Activated CD4-positive, alpha-beta T cell treated with anti-CD3 and anti-CD28 coated beads, Interleukin-2, amount 10 ng/mL, durations not matched to agents 24 days and 14 days (primary cell): ENCODE measurements around the gene PLCB1. TPM values are rescaled to one million over a fixed set of nuclear protein-coding genes. Genes with fewer than 3 reads are reported as not detected.

Source experiments
- DNase-seq: peaks from one replicate; pipeline ENCODE4 v3.0.0; 2022
- H3K27ac Mint-ChIP-seq: one replicate; pipeline ENCODE4 v1.8.0; 2022; ENCODE audit warnings: mild to moderate bottlenecking, mixed read lengths
- H3K27me3 Mint-ChIP-seq: one replicate; pipeline ENCODE4 v1.8.0; 2022; ENCODE audit warnings: mixed read lengths
- H3K36me3 Mint-ChIP-seq: one replicate; pipeline ENCODE4 v1.8.0; 2022; ENCODE audit warnings: low read depth, mild to moderate bottlenecking, mixed read lengths
- H3K4me1 Mint-ChIP-seq: one replicate; pipeline ENCODE4 v1.8.0; 2021; ENCODE audit warnings: mixed read lengths
- H3K4me3 Mint-ChIP-seq: one replicate; pipeline ENCODE4 v1.8.0; 2022; ENCODE audit warnings: mild to moderate bottlenecking, moderate library complexity, mixed read lengths
- H3K9me3 Mint-ChIP-seq: one replicate; pipeline ENCODE4 v1.8.0; 2021; ENCODE audit warnings: mixed read lengths
- intact Hi-C: fragments of 100-400 bp; cut with micrococcal nuclease; formaldehyde crosslinking; loops from one replicate; pipeline ENCODE4 v1.15.1; 2023
- total RNA-seq: library from RNA; stranded (reverse); gene quantifications from 2 replicates; pipeline ENCODE4 v1.2.3, GENCODE V29; 2022

Gene PLCB1
- total RNA-seq, 1 donor from 2014 or later: 1.2 TPM

DNA sequence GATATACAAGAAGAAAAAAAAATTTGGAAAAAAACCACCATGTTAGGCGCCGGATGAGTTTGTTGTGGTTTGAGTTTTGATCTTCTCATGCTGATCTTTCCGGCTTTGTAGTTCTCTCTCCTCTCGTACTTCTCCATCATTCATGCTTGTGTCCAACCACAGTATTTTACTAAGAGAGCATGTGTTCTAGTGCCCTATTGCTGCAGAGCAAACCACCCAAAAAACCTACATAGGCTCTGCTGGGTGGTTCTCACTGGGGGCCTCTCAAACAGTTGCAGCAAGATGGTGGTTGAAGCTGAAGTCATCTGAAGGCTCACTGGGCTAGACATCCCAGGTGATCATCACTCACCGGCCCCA is 404.2 kb downstream of the PLCB1 start:
- no peak for DNase-seq
- no peaks in the 10 kb centered on the region for H3K9me3 Mint-ChIP-seq
- no peak overlapping the region for H3K27ac Mint-ChIP-seq
- intact Hi-C loops: no loop called here
- H3K27me3 Mint-ChIP-seq: no peaks in the 10 kb centered on the region
- H3K4me3 Mint-ChIP-seq: no peak overlapping the region
- H3K4me1 Mint-ChIP-seq: no peaks in the 10 kb centered on the region
- H3K36me3 Mint-ChIP-seq: no peaks in the 10 kb centered on the region

DNA sequence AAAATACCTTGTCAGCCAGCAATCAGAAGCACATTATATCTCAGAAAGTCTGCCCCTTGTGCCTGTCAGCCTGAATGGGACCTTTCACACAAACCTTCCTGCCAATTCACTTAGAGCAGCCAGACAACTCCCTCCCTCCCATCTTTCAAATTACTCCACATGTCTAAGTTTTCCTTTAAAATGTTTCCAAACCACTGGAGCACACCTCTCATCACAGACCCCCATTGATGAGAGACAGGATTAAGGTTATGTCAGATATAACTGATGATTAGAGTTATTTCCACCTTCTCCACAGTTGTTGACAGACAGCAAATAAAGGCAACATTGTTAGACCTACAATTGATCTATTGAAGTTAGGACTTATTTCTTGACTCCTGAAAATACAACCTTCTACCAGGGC is 408.4 kb downstream of the PLCB1 start:
- Mint-ChIP-seq H3K9me3 (no peaks in the 10 kb centered on the region), H3K27me3 (no peaks in the 10 kb centered on the region), H3K27ac (no peak overlapping the region), H3K4me1 (no peaks in the 10 kb centered on the region), H3K4me3 (no peak overlapping the region), H3K36me3 (no peaks in the 10 kb centered on the region)
- intact Hi-C loops: no loop called here
- DNase-seq: no peak

DNA sequence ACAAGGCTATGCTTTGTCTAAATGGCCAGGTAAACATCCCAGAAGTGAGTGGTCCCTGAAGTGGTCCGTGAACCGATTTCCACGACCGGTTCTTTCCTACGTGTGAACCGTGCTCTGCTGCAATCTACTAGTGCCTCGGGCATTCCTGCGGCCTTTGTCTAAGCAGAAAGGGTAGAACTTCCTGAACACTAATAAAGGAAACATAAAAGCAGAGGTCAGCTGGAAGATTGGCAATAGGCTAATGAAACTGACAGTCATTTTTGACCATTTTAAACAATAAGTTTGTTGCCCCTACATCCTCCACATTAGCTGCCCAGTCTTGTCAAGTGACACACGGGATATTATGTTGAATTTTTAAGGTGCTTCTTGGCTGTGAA is 410.0 kb downstream of the PLCB1 start:
- no peak for DNase-seq
- intact Hi-C loops: no loop called here
- no peaks in the 10 kb centered on the region for H3K36me3 Mint-ChIP-seq
- no peaks in the 10 kb centered on the region for H3K9me3 Mint-ChIP-seq
- no peak overlapping the region for H3K4me3 Mint-ChIP-seq
- no peak overlapping the region for H3K27ac Mint-ChIP-seq
- H3K27me3 Mint-ChIP-seq: no peaks in the 10 kb centered on the region
- H3K4me1 Mint-ChIP-seq: no peaks in the 10 kb centered on the region

DNA sequence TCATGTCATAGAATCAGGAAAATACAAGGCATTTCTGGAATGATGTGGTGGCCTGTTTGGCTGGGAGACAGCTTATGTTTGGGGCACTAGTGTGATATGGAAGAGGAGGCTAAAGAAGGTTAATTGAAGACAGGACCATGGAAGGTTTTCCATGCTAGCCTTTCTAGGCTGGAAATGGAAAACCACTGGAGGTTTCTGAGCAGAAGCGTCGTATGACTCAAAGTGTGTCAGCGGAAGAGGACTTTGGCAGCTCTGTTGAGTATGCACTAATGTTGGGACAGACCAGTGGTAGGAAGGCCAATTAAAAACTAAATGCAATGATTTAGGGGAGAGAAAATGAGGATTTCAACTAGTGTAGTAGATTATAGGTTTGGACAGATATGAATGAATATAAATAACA is 413.1 kb downstream of the PLCB1 start:
- H3K27ac Mint-ChIP-seq: no peak overlapping the region
- H3K4me3 Mint-ChIP-seq: no peak overlapping the region
- no peaks in the 10 kb centered on the region for H3K4me1 Mint-ChIP-seq
- no peak for DNase-seq
- no peaks in the 10 kb centered on the region for H3K27me3 Mint-ChIP-seq
- no peaks in the 10 kb centered on the region for H3K9me3 Mint-ChIP-seq
- no peaks in the 10 kb centered on the region for H3K36me3 Mint-ChIP-seq
- intact Hi-C loops: no loop called here

DNA sequence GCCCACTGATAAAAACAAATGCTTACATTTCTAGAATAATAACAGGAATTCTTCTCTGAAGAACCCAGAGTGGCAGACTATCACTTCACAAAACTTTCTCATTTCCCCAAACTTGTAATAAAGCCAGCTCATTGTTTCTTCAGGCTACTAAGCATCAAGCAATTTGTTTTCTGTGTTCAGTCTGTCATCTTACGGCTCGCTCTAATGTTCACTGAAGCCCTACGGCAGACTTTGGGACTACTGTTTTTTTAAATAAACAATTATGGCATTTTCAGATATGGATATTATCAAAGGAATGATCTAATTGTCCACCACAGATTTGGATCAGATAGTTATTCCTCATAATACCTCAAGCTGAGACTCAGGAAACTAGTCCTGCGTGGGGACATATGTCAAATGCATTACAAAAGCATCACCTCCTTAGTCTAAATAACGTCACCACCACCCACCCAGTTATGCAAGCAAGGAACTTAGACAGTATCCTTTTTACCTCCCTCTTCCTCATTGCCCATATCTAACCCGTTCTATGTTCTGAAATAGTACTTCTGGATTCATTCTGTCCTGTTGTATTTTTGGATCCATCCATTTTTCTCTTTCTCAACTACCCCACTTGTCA is 415.1 kb downstream of the PLCB1 start:
- Mint-ChIP-seq H3K27ac (no peak overlapping the region), H3K4me3 (no peak overlapping the region), H3K36me3 (no peaks in the 10 kb centered on the region), H3K27me3 (no peaks in the 10 kb centered on the region), H3K4me1 (no peaks in the 10 kb centered on the region), H3K9me3 (no peaks in the 10 kb centered on the region)
- no peak for DNase-seq
- intact Hi-C loops: no loop called here

DNA sequence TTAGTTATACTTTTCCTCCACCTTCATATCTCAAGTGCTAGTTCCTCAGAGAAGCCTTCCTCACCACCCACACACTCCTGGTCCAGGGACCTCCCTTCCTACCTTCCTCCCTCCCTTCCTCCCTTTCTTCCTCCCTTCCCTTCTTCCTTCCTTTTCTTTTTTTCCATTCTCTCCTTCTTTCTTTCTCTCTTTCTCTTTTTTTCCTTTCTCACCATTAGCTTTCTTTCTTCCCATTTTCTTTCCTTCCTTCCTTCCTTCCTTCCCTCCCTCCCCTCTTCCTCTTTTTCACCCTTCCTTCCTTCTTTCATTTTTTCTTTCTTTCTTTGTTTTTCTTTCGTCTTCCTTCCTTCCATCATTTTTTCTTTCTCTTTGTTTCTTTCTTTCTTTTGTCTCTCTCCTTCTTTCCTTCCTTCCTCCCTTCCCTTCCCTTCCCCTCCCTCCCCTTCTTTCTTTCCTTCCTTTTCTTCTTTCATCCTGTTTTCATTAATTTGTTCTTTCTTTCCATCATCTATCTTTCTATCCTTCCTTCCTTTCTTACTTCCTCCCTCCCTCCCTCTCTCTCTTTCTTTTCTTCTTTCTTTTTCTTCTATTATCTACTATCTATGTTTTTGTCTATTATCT is 416.0 kb downstream of the PLCB1 start:
- Mint-ChIP-seq H3K4me3 (no peak overlapping the region), H3K27ac (no peak overlapping the region), H3K4me1 (no peaks in the 10 kb centered on the region), H3K9me3 (no peaks in the 10 kb centered on the region), H3K36me3 (no peaks in the 10 kb centered on the region), H3K27me3 (no peaks in the 10 kb centered on the region)
- intact Hi-C loops: no loop called here
- DNase-seq: no peak

DNA sequence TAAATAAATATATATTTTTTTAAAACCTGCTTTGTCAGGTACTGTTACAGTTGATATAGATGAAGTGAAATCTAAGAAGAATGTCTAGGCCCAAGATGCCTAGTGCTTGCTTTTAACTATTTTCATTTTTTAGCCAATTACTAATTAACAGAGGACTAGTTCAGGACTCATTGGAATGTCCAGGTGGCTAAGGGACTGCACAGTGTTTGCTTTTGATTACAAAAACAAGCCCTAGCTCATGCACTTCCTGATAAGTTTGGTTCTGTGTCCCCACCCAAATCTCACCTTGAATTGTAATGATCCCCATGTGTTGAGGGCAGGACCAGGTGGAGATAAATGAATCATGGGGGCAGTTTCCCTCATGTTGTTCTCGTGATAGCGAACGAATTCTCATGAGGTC is 417.1 kb downstream of the PLCB1 start:
- H3K27me3 Mint-ChIP-seq: no peaks in the 10 kb centered on the region
- no peak overlapping the region for H3K4me3 Mint-ChIP-seq
- DNase-seq: no peak
- no peaks in the 10 kb centered on the region for H3K9me3 Mint-ChIP-seq
- H3K36me3 Mint-ChIP-seq: no peaks in the 10 kb centered on the region
- H3K4me1 Mint-ChIP-seq: no peaks in the 10 kb centered on the region
- no peak overlapping the region for H3K27ac Mint-ChIP-seq
- intact Hi-C loops: no loop called here

DNA sequence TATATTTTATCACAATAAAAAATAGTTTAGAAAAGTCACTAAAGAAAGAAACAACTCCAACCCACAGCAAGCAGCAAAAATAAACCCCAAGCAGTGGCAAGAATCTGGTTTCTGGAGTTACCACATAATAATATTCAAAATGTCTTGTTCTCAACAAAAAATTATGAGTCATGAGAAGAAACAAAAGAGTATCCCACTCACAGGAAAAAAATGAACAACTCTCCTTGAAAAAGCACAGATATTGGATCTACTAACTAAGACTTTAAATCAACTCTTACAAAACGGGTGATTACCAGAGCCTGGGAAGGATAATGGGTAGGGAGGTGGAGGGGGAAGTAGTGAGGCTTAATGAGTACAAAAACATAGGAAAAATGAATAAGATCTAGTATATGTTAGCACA is 425.6 kb downstream of the PLCB1 start:
- H3K36me3 Mint-ChIP-seq: no peaks in the 10 kb centered on the region
- H3K4me3 Mint-ChIP-seq: no peak overlapping the region
- DNase-seq: no peak
- no peaks in the 10 kb centered on the region for H3K4me1 Mint-ChIP-seq
- no peaks in the 10 kb centered on the region for H3K27me3 Mint-ChIP-seq
- H3K9me3 Mint-ChIP-seq: peaks cover 4% of the 10 kb centered on the region
- H3K27ac Mint-ChIP-seq: no peak overlapping the region
- intact Hi-C loops: no loop called here

DNA sequence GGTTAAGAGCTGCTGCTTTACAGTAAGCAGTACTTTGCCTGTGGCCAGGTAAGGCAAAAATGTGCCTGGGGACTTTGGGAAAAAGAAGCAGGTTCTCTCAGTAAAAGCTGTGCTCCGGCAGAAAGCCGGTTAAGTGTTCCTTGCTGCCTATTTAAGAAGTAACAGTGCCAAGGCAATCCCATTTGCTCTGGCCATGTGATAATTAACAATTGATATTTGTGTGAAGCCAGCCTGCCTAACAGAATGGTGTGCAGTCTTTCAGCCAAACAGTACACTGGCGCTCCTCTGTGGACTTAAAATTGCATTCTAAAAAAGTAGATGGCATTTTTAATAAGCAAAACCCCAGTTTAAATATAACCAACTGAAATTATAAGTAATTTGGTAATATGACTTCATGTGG is 430.3 kb downstream of the PLCB1 start:
- Mint-ChIP-seq H3K4me1 (no peaks in the 10 kb centered on the region), H3K4me3 (no peak overlapping the region), H3K9me3 (no peaks in the 10 kb centered on the region), H3K36me3 (no peaks in the 10 kb centered on the region), H3K27ac (no peak overlapping the region), H3K27me3 (no peaks in the 10 kb centered on the region)
- intact Hi-C loops: no loop called here
- no peak for DNase-seq

DNA sequence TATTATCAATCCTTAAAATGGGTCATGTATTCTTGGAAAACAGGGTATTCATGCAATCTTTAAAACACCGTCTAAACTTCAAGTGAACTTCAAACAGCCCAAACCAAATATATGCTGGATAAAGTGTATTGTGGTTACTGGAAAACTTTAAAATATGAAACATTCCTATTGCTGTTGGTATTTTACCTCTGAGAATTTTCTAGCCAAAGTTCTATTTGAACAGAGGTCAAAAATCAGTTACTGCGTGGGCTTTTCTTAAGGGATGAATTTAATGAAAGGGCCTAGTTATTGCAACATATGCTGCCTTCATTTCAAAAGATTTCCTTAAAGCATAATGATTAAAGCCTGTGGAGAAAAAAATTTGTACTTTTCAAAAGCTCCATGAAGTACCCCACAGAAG is 436.0 kb downstream of the PLCB1 start:
- Mint-ChIP-seq H3K27me3 (no peaks in the 10 kb centered on the region), H3K27ac (no peak overlapping the region), H3K4me3 (no peak overlapping the region), H3K4me1 (no peaks in the 10 kb centered on the region), H3K9me3 (peaks cover 6% of the 10 kb centered on the region), H3K36me3 (no peaks in the 10 kb centered on the region)
- intact Hi-C loops: no loop called here
- DNase-seq: no peak

DNA sequence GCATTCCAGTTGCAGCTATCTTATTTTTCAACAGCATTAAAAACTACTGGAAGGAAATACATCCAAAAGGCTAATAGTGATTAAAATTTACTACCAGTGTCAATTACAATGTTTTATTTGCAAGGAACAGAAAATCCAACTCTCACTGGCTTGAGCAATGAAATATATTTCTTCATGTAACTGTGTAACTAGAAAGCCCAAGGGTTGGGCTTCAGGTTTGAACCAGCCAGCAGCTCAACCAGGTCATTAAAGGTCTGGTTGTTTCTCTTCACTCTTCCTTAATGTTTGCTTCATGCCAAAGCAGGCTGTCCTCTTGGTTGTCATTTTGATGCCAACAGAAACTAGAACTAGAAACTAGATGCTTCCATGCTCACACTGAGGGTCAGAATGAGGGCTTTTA is 437.7 kb downstream of the PLCB1 start:
- Mint-ChIP-seq H3K4me3 (no peak overlapping the region), H3K9me3 (peaks cover 6% of the 10 kb centered on the region), H3K27ac (no peak overlapping the region), H3K27me3 (no peaks in the 10 kb centered on the region), H3K4me1 (no peaks in the 10 kb centered on the region), H3K36me3 (no peaks in the 10 kb centered on the region)
- intact Hi-C loops: no loop called here
- DNase-seq: no peak

DNA sequence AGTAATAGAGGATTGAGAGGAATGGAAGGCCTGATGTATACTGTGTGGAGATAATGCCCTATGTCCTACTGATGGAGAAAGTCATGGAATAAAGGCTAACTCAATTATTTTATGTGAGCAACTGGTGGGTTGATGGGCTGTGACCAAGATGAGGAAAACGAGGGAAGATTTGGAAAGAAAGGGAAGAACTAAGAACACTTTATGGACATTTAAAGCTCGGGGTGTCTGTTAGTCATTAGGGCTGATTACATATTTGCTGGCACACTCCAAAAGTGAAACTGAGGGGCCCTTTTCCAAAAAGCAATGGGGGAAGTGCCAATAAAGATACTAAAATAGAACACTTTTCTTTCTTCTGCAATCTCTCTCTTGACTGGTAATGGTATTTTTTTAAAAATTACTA is 439.5 kb downstream of the PLCB1 start:
- peaks cover 6% of the 10 kb centered on the region for H3K9me3 Mint-ChIP-seq
- no peaks in the 10 kb centered on the region for H3K36me3 Mint-ChIP-seq
- H3K27ac Mint-ChIP-seq: no peak overlapping the region
- no peak for DNase-seq
- intact Hi-C loops: no loop called here
- no peak overlapping the region for H3K4me3 Mint-ChIP-seq
- H3K4me1 Mint-ChIP-seq: no peaks in the 10 kb centered on the region
- no peaks in the 10 kb centered on the region for H3K27me3 Mint-ChIP-seq

DNA sequence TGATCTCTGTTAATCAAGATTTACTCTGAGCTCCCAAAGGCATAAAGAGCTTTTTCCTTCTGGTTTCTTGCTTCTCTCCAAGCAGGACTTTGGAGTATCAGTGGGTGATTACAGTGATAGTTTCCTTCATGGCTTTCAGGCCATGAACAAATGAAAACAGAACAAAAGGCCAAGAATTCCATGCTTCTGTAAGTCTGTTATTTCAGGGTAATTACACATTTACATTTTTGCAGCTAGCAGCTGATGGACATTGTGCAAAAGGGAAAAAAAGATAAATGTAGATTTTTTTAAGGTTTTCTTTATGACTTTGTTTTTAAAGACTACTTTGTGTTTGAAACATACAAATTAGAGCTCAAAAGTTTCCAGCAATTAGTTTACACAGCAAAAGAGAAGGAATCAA is 441.6 kb downstream of the PLCB1 start:
- Mint-ChIP-seq H3K9me3 (peaks cover 4% of the 10 kb centered on the region), H3K4me1 (no peaks in the 10 kb centered on the region), H3K27ac (no peak overlapping the region), H3K4me3 (no peak overlapping the region), H3K36me3 (no peaks in the 10 kb centered on the region), H3K27me3 (no peaks in the 10 kb centered on the region)
- intact Hi-C loops: no loop called here
- no peak for DNase-seq

DNA sequence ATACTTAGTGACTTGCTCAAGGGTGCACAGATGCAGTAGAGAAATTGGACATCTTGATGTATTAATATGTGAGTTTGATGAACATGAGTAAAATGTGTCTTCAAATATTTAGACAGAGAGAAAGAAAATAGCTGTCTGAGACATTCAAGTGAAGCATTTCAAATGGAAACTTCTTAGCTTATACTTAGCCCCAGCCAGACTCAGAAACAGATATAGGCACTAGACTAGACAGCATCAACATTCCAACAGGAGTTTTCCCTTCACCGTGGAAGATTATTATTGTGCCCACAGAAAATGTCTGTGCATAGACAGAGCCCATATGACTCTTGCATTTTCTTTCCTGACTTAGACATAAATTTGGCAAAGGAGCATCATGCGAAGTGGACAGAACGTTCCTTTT is 443.0 kb downstream of the PLCB1 start:
- Mint-ChIP-seq H3K4me3 (no peak overlapping the region), H3K9me3 (peaks cover 4% of the 10 kb centered on the region), H3K36me3 (no peaks in the 10 kb centered on the region), H3K27me3 (no peaks in the 10 kb centered on the region), H3K27ac (no peak overlapping the region), H3K4me1 (no peaks in the 10 kb centered on the region)
- intact Hi-C loops: no loop called here
- DNase-seq: no peak

DNA sequence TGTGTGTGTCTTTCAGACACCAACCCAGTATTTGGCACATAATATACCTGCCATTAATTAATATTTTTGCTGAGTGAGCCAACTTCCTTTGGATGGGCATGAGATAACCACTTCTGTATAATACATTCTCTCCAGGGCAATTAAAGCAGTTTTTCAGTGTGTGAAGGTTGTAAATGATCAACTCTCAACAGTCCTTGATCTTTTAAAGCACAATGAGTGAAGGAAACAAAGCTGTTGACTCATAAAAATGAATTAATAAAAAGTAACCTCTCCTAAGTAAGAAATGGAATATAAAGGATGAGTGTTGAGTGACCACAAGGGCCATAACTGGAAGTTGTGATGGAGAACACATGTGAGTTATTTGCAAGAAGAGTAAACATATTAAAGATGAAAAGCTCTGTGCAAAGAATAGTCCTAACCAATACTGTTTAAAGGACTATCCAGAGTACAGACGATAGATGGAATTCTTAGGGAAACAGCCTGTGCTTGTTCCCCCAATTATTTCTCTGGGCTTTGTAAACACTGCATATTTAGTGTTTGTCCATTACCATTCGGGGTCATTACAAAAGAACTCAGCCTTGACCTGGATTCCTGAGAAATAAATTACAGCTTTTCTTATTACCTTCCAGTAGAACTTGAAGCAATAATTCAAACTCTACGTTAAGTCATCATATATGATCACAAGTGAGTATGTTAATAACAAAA is 446.2 kb downstream of the PLCB1 start:
- Mint-ChIP-seq H3K9me3 (no peaks in the 10 kb centered on the region), H3K36me3 (no peaks in the 10 kb centered on the region), H3K27me3 (no peaks in the 10 kb centered on the region), H3K4me3 (no peak overlapping the region), H3K27ac (no peak overlapping the region), H3K4me1 (no peaks in the 10 kb centered on the region)
- no peak for DNase-seq
- intact Hi-C loops: no loop called here
